ENCODE data around the gene STK36. TPM values are rescaled to one million over a fixed set of nuclear protein-coding genes. Genes with fewer than 3 reads are reported as not detected.

The STK36 gene
- total and polyA plus RNA-seq, 7 donors, result 3.9 to 79.5 (median 15.8) TPM

GRCh38 chr2:218627939-218628338, 43.9 kb upstream of the STK36 start:
- Histone ChIP-seq H3K9me3 (no peaks in the 10 kb centered on the region), H3K27ac (no peak overlapping the region), H3K4me1 (no peaks in the 10 kb centered on the region), H3K4me3 (no peak overlapping the region), H3K36me3 (peaks cover 0 to 55% (median 6%) of the 10 kb centered on the region in 4 donors), H3K27me3 (no peaks in the 10 kb centered on the region)
- DNase-seq, result no peak
- TF ChIP-seq CTCF (IDR thresholded peaks at IDR 0.05), result no peak
- TF ChIP-seq POLR2A (IDR thresholded peaks at IDR 0.05), result no peak
- TF ChIP-seq EP300 (IDR thresholded peaks at IDR 0.05), result no peak
- no peak for TF ChIP-seq POLR2AphosphoS5 (IDR thresholded peaks at IDR 0.05)
- intact Hi-C loops (cut with DNase I), result no loop called here
- WGBS, 2 donors, result 93 to 98% methylated on average over 4 of the region's 4 CpGs

- Histone ChIP-seq H3K27me3 (no peaks in the 10 kb centered on the region), H3K4me1 (no peaks in the 10 kb centered on the region), H3K36me3 (peaks cover 21 to 70% (median 40%) of the 10 kb centered on the region in 4 donors), H3K9me3 (no peaks in the 10 kb centered on the region), H3K27ac (no peak overlapping the region), H3K4me3 (no peak overlapping the region)
- intact Hi-C loops (cut with DNase I), result no loop called here
- no peak for DNase-seq
- WGBS, 2 donors, result 64 to 79% methylated on average over 4 of the region's 4 CpGs
- TF ChIP-seq POLR2AphosphoS5 (IDR thresholded peaks at IDR 0.05), result no peak
- no peak for TF ChIP-seq CTCF (IDR thresholded peaks at IDR 0.05)
- TF ChIP-seq EP300 (IDR thresholded peaks at IDR 0.05), result no peak
- no peak for TF ChIP-seq POLR2A (IDR thresholded peaks at IDR 0.05)
These were observed 40.0 kb upstream of the STK36 start for GRCh38 chr2:218631837-218632236.

GRCh38 chr2:218635719-218636118, 36.2 kb upstream of the STK36 start:
- no peaks in the 10 kb centered on the region for H3K4me1 ChIP-seq
- H3K4me3 ChIP-seq, result no peak overlapping the region
- no peak for DNase-seq
- H3K36me3 ChIP-seq, result peaks cover 37 to 83% (median 67%) of the 10 kb centered on the region in 4 donors
- no peaks in the 10 kb centered on the region for H3K9me3 ChIP-seq
- 94 to 97% methylated on average over 5 of the region's 5 CpGs for WGBS, 2 donors
- H3K27me3 ChIP-seq, result no peaks in the 10 kb centered on the region
- intact Hi-C loops (cut with DNase I), result no loop called here
- no peak overlapping the region for H3K27ac ChIP-seq
- TF ChIP-seq POLR2A (IDR thresholded peaks at IDR 0.05) (no peak), EP300 (IDR thresholded peaks at IDR 0.05) (no peak), CTCF (IDR thresholded peaks at IDR 0.05) (no peak), POLR2AphosphoS5 (IDR thresholded peaks at IDR 0.05) (no peak)

GRCh38 chr2:218638372-218638771, 33.5 kb upstream of the STK36 start:
- H3K27ac ChIP-seq, result no peak overlapping the region
- intact Hi-C loops (cut with DNase I), result no loop called here
- TF ChIP-seq EP300 (IDR thresholded peaks at IDR 0.05) (no peak), POLR2AphosphoS5 (IDR thresholded peaks at IDR 0.05) (no peak), CTCF (IDR thresholded peaks at IDR 0.05) (no peak), POLR2A (IDR thresholded peaks at IDR 0.05) (no peak)
- H3K4me3 ChIP-seq, result no peak overlapping the region
- DNase-seq, result no peak
- no peaks in the 10 kb centered on the region for H3K27me3 ChIP-seq
- H3K4me1 ChIP-seq, result no peaks in the 10 kb centered on the region
- 97% methylated on average over 18 of the region's 18 CpGs for WGBS, 2 donors
- H3K36me3 ChIP-seq, result peaks cover 47 to 99% (median 80%) of the 10 kb centered on the region in 4 donors
- H3K9me3 ChIP-seq, result no peaks in the 10 kb centered on the region

GRCh38 chr2:218642121-218642656, 29.7 kb upstream of the STK36 start:
- WGBS, 2 donors, result 92 to 94% methylated on average over 18 of the region's 18 CpGs

More at GRCh38 chr2:218642121-218642656, 29.7 kb upstream of the STK36 start:
- no peak overlapping the region for H3K4me3 ChIP-seq
- no peaks in the 10 kb centered on the region for H3K4me1 ChIP-seq
- no peak overlapping the region for H3K27ac ChIP-seq
- DNase-seq, result no peak
- intact Hi-C loops (cut with DNase I), result loop anchor here (10.0 kb wide), 1 partner anchor 347 kb away; the partner anchor contains the start of gene TMBIM1
- H3K9me3 ChIP-seq, result no peaks in the 10 kb centered on the region
- H3K27me3 ChIP-seq, result no peaks in the 10 kb centered on the region
- H3K36me3 ChIP-seq, result peaks cover 57 to 96% (median 75%) of the 10 kb centered on the region in 4 donors
- TF ChIP-seq EP300 (IDR thresholded peaks at IDR 0.05) (no peak), POLR2AphosphoS5 (IDR thresholded peaks at IDR 0.05) (no peak), POLR2A (IDR thresholded peaks at IDR 0.05) (no peak), CTCF (IDR thresholded peaks at IDR 0.05) (no peak)

Measured in sigmoid colon (tissue), 7 donors.